ENCODE measurements around the gene CDH18. TPM values are rescaled to one million over a fixed set of nuclear protein-coding genes. Genes with fewer than 3 reads are reported as not detected.

CDH18 gene
- total RNA-seq, 2 donors from 2014 or later, result not detected

DNA sequence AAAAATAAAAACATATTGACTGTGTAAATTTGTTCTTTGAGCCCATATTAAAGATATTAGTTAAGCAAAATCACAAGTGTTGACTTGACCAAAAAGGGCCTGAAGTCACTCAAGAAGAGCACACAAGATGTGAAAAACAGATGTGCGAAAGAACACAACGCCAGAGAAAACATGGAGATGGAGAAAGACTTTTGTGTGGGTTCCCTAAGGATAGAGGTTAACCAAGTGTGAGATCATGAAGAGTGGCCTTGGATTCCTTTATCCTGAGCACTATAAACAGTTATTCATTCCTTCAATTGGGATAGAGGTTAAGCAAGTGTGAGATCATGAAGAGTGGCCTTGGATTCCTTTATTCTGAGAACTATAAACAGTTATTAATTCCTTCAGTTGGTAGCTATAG lies 361.8 kb downstream of the CDH18 start:
- Mint-ChIP-seq H3K27me3 (no peaks in the 10 kb centered on the region), H3K4me1 (no peaks in the 10 kb centered on the region), H3K36me3 (ENCODE audit: low read depth) (no peaks in the 10 kb centered on the region), H3K4me3 (no peak overlapping the region), H3K27ac (no peak overlapping the region)
- DNase-seq (no peak), ATAC-seq (no peak)
- H3K9me3 ChIP-seq (ENCODE audit: control insufficient read depth, low read length, poor library complexity, severe bottlenecking), result no peaks in the 10 kb centered on the region

DNA sequence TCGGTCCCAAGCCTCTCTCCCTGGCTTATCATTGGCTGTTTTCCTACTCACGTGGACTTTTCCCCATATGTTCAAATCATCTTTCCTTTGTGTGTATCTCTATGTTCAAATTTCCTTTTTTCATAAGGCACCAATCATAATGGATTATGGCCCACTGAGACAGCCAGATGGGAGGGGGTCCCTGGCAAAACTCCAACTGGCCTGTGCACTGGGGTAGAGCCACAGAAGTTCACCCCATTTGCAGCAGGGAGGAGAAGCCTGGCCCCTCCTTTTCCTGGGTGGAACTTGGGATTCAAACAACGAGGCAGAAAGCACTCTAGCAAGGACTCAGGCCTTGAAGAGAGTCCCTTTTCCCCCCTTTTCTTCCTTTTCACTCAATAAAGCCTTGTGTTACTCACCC lies 362.4 kb downstream of the CDH18 start:
- H3K36me3 Mint-ChIP-seq (ENCODE audit: low read depth), result no peaks in the 10 kb centered on the region
- no peaks in the 10 kb centered on the region for H3K4me1 Mint-ChIP-seq
- DNase-seq (no peak), ATAC-seq (no peak)
- H3K27me3 Mint-ChIP-seq, result no peaks in the 10 kb centered on the region
- H3K4me3 Mint-ChIP-seq, result no peak overlapping the region
- H3K9me3 ChIP-seq (ENCODE audit: control insufficient read depth, low read length, poor library complexity, severe bottlenecking), result no peaks in the 10 kb centered on the region
- no peak overlapping the region for H3K27ac Mint-ChIP-seq

DNA sequence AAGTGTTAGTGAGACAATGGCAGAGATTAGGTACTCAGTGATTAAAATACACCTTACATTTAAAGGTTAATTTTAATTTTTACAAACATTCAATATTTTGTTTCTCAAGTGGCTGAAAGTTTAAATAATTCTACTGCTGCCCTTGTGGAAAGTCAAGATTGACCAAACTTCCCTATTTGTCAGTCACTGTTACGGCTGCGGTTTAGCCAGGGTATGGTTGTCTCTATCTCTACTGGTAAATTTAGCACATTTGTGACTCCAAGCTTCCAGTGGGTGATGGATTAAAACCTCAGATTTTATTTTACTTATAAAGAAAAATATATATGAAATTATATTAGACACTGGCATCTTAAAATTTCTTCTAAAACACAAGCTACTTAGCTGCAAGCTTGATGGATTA lies 368.4 kb downstream of the CDH18 start:
- no peaks in the 10 kb centered on the region for H3K27me3 Mint-ChIP-seq
- no peak overlapping the region for H3K4me3 Mint-ChIP-seq
- DNase-seq, result no peak
- no peak overlapping the region for H3K27ac Mint-ChIP-seq
- H3K4me1 Mint-ChIP-seq, result no peaks in the 10 kb centered on the region
- no peak for ATAC-seq
- no peaks in the 10 kb centered on the region for H3K9me3 ChIP-seq (ENCODE audit: control insufficient read depth, low read length, poor library complexity, severe bottlenecking)
- no peaks in the 10 kb centered on the region for H3K36me3 Mint-ChIP-seq (ENCODE audit: low read depth)

DNA sequence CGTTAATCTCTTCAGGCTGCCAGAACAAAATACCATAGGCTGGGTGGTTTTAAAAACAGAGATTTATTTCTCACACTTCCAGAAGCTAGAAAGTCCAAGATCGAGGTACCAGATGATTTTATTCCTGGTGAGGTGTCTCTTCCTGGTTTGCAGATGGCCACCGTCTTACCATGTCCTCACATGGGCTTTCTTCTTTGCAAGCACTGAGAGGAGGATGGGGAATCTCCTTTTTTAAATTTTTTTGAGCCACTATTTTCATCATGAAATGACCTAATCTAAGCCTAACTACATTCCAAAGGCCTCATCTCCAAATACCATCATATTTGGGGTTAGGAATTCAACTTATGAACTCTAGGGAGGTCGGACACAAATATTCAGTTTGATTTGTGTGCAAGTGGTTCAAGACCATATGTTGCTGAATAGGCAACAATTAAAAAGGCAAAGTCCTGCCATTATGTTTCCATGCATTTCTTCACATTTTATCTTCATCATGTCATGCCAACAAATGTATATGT lies 371.2 kb downstream of the CDH18 start:
- no peaks in the 10 kb centered on the region for H3K36me3 Mint-ChIP-seq (ENCODE audit: low read depth)

DNA sequence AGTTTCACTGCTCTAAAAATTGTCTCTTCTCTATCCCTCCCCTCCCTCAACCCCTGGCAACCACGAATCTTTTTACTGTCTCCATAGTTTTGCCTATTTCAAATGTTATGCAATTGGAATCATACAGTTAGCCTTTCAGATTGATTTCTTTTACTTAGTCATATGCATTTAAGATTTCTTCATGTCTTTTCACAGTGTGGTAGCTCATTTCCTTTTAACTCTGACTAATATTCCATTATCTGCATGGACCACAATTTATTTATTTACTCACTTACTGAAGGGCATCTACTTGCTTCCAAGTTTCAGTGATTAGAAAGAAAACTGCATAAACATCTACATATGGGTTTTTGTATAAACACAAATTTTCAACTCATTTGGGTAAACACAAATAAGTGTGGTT lies 372.3 kb downstream of the CDH18 start:
- no peak for ATAC-seq
- Mint-ChIP-seq H3K27ac (no peak overlapping the region), H3K4me3 (no peak overlapping the region), H3K4me1 (no peaks in the 10 kb centered on the region), H3K36me3 (ENCODE audit: low read depth) (no peaks in the 10 kb centered on the region), H3K27me3 (no peaks in the 10 kb centered on the region)
- DNase-seq, result no peak
- H3K9me3 ChIP-seq (ENCODE audit: control insufficient read depth, low read length, poor library complexity, severe bottlenecking), result no peaks in the 10 kb centered on the region

More for the DNA sequence above, 371.2 kb downstream of the CDH18 start:
- ATAC-seq (no peak), DNase-seq (no peak)
- Mint-ChIP-seq H3K4me1 (no peaks in the 10 kb centered on the region), H3K27me3 (no peaks in the 10 kb centered on the region), H3K4me3 (no peak overlapping the region), H3K27ac (no peak overlapping the region)
- no peaks in the 10 kb centered on the region for H3K9me3 ChIP-seq (ENCODE audit: control insufficient read depth, low read length, poor library complexity, severe bottlenecking)

DNA sequence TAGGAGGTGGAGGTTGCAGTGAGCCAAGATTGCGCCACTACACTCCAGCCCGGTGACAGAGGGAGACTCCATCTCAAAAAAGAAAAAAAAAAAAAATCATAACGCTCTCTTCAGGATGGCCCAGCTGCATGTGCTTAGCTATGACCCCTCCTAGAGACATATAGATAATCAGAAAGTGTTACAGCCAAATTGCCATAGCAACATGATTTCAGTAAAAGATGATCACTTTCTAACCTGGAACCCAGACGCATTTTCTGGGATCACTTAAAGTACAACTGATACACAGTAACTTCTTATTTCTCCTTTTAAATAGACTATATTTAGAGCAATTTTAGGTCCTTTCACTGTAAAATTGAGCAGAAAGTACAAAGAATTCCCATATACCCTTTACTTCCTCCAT lies 372.9 kb downstream of the CDH18 start:
- H3K27me3 Mint-ChIP-seq, result no peaks in the 10 kb centered on the region
- H3K4me3 Mint-ChIP-seq, result no peak overlapping the region
- no peaks in the 10 kb centered on the region for H3K36me3 Mint-ChIP-seq (ENCODE audit: low read depth)
- DNase-seq (no peak), ATAC-seq (no peak)
- H3K9me3 ChIP-seq (ENCODE audit: control insufficient read depth, low read length, poor library complexity, severe bottlenecking), result no peaks in the 10 kb centered on the region
- no peaks in the 10 kb centered on the region for H3K4me1 Mint-ChIP-seq
- no peak overlapping the region for H3K27ac Mint-ChIP-seq

DNA sequence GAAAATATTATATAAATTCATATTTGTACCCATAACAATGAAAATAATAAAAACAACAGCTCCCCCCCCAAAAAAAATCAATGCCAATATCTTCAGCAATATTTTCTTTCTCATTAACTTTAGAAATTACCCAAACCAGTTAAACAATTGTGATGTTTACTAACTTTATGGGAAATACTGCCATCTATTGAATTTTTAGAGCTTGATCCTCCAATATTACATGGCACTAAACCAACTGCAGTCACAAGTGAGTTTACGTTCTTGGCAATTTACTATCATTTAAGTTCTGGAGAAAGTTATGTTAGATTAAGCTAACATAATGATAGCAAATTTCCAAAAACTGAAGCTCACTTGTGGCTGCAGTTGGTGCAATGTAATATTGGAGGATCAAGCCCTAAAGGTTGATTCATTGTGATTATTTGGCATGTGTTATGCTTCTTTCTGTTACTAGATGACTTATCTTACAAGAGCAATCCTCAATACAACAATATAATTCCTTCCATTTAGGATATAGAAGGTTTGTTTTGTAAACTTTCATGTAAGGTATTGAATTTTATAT lies 379.5 kb downstream of the CDH18 start:
- H3K36me3 Mint-ChIP-seq (ENCODE audit: low read depth), result no peaks in the 10 kb centered on the region
- no peak overlapping the region for H3K4me3 Mint-ChIP-seq
- no peak for DNase-seq
- no peaks in the 10 kb centered on the region for H3K4me1 Mint-ChIP-seq
- H3K27me3 Mint-ChIP-seq, result no peaks in the 10 kb centered on the region
- no peak overlapping the region for H3K27ac Mint-ChIP-seq
- no peaks in the 10 kb centered on the region for H3K9me3 ChIP-seq (ENCODE audit: control insufficient read depth, low read length, poor library complexity, severe bottlenecking)
- no peak for ATAC-seq

DNA sequence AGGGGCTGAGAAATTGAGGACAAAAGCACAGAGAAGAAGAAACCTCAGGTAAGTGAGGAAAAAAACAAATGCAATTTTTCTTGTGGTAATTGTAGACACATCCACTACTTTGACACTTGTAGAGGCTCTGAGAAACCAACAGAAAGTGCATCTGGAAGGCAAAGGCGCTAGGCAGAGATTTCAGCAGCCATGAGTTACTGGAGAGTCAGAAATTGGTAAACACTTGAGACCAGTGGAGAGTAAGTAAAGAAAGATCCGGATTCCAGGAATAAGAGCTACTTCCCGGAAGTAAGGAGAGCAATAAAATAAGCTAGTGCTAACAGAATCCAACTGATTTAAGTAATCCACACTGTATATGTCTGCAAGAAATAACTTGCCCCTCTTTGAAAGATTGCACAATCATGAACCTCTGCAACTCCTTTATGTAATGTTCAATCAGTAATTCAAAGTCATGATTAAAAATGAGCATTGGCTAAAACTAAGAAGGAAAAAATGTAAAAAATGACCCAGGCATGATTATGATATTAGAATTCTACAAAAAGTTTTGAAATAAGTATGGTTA lies 382.1 kb downstream of the CDH18 start:
- H3K27ac Mint-ChIP-seq, result no peak overlapping the region
- ATAC-seq (no peak), DNase-seq (no peak)
- H3K9me3 ChIP-seq (ENCODE audit: control insufficient read depth, low read length, poor library complexity, severe bottlenecking), result no peaks in the 10 kb centered on the region
- H3K4me3 Mint-ChIP-seq, result no peak overlapping the region
- no peaks in the 10 kb centered on the region for H3K36me3 Mint-ChIP-seq (ENCODE audit: low read depth)
- H3K4me1 Mint-ChIP-seq, result no peaks in the 10 kb centered on the region
- H3K27me3 Mint-ChIP-seq, result no peaks in the 10 kb centered on the region

DNA sequence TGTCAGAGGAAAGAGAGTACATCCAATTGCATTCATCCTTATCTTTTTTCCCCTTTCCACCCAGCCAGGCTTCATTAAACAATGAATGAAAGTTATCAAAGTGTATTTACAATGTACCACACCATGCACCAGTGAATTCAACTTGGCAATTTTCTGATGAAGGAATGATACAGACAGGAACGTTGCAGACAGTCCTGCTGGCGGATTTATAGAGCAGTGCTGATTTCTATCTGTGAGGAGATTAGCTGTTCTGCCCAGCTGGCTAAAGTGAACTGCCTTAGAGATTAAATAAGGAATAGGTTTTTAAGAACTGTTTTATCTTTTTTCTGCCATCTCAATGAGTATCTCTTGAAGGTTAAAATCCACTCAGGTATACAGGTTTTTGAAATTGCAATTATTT lies 403.9 kb downstream of the CDH18 start:
- Mint-ChIP-seq H3K4me1 (no peaks in the 10 kb centered on the region), H3K36me3 (ENCODE audit: low read depth) (no peaks in the 10 kb centered on the region), H3K27ac (no peak overlapping the region), H3K4me3 (no peak overlapping the region), H3K27me3 (no peaks in the 10 kb centered on the region)
- ATAC-seq, result no peak
- H3K9me3 ChIP-seq (ENCODE audit: control insufficient read depth, low read length, poor library complexity, severe bottlenecking), result no peaks in the 10 kb centered on the region
- no peak for DNase-seq

DNA sequence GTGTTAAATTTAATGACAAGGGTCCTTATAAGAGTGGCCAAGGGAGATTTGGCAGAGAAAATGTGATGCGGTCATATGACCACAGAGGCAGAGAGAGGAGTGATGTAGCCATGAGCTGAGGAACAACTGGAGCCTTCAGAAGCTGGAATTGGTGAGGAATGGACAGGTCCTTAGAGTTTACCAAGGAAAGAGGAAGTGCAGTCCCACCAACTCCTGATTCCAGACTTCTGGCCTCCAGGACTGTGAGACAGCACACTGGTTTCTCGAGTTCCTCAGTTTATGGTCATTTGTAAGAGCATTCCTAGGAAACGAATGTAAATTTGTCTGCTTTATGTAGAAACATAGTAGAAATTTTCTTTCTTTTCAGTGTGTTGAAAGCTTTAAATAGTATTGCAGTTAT lies 410.1 kb downstream of the CDH18 start:
- Mint-ChIP-seq H3K27ac (no peak overlapping the region), H3K4me1 (no peaks in the 10 kb centered on the region), H3K27me3 (no peaks in the 10 kb centered on the region), H3K36me3 (ENCODE audit: low read depth) (no peaks in the 10 kb centered on the region), H3K4me3 (no peak overlapping the region)
- no peak for ATAC-seq
- H3K9me3 ChIP-seq (ENCODE audit: control insufficient read depth, low read length, poor library complexity, severe bottlenecking), result no peaks in the 10 kb centered on the region
- DNase-seq, result no peak

DNA sequence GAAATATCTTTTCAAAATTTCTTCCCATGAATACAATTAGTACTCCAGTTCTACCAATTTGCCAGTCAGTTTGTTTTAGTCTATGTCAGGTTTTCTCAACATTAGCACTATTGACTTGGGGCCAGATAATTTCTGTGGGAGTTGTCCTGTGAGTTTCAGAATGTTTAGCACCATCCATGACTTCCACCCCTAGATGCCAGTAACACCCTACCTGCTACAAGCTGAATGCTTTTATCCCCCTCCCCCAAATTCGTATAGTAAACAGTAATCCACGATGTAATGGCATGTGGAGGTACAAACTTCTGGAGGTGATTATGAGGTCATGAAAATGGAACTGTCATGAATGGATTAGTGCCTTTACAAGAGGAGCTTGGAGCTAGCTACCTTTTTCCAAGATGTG lies 420.0 kb downstream of the CDH18 start:
- H3K27ac Mint-ChIP-seq, result no peak overlapping the region
- H3K4me3 Mint-ChIP-seq, result no peak overlapping the region
- no peak for ATAC-seq

DNA sequence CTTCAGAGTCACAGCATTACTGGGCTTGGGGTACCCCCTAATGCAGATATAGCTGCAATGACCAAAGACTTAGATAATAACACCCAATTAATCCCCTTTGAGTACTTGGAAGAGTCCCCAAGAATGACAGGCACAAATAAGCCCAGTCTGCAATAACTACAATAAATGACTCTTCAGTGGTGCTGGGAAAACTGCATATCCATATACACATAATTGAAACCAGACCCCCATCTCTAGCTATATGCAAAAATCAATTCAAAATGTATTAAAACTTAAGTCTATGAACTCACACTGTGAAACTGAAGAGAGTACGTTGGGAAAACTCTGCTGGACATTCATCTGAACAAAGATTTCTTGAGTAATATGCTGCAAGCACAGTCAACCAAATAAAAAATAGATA lies 422.5 kb downstream of the CDH18 start:
- ATAC-seq, result no peak
- Mint-ChIP-seq H3K4me3 (no peak overlapping the region), H3K36me3 (ENCODE audit: low read depth) (no peaks in the 10 kb centered on the region), H3K4me1 (no peaks in the 10 kb centered on the region), H3K27ac (no peak overlapping the region), H3K27me3 (no peaks in the 10 kb centered on the region)
- H3K9me3 ChIP-seq (ENCODE audit: control insufficient read depth, low read length, poor library complexity, severe bottlenecking), result no peaks in the 10 kb centered on the region
- no peak for DNase-seq

More for the DNA sequence above, 420.0 kb downstream of the CDH18 start:
- H3K9me3 ChIP-seq (ENCODE audit: control insufficient read depth, low read length, poor library complexity, severe bottlenecking), result peaks cover 3% of the 10 kb centered on the region
- DNase-seq, result no peak
- Mint-ChIP-seq H3K4me1 (no peaks in the 10 kb centered on the region), H3K27me3 (no peaks in the 10 kb centered on the region), H3K36me3 (ENCODE audit: low read depth) (no peaks in the 10 kb centered on the region)

DNA sequence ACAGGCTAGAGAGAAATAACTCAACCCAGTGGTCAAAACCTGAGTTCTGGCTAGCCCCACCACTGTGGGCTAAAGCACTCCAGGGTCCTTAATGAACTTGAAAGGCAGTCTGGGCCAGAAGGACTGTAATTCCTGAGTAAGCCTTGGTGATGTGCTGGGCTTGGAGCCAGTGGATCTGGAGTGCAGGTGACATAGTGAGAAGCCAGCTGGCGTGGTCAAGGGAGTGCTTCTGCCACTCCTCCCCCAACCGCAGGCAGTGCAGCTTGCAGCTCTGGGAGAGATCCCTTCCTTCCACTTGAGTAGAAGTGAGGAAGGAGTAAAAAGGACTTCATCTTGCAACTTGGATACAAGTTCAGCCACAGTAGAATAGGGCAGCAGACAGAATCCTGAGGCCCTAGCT lies 424.0 kb downstream of the CDH18 start:
- no peaks in the 10 kb centered on the region for H3K9me3 ChIP-seq (ENCODE audit: control insufficient read depth, low read length, poor library complexity, severe bottlenecking)
- H3K27ac Mint-ChIP-seq, result no peak overlapping the region

DNA sequence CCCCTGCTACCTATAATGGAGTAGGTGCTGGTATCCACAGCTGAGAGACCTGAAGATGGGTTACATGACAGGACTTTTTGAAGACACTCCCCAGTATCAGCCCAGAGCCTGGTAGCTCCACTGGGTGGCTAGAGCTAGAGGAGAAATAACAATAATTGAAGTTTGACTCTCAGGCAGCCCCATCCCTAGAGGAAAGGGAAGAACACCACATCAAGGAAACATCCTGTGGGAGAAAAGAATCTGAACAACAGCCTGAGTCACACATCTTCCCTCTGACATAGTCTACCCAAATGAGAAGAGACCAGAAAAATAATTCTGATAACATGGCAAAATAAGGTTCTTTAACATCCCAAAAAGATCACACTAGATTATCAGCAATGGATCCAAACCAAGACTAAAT lies 432.1 kb downstream of the CDH18 start:
- Mint-ChIP-seq H3K27me3 (no peaks in the 10 kb centered on the region), H3K36me3 (ENCODE audit: low read depth) (no peaks in the 10 kb centered on the region), H3K4me1 (no peaks in the 10 kb centered on the region), H3K27ac (no peak overlapping the region), H3K4me3 (no peak overlapping the region)
- ATAC-seq (no peak), DNase-seq (no peak)
- H3K9me3 ChIP-seq (ENCODE audit: control insufficient read depth, low read length, poor library complexity, severe bottlenecking), result no peaks in the 10 kb centered on the region

More for the DNA sequence above, 424.0 kb downstream of the CDH18 start:
- Mint-ChIP-seq H3K4me1 (no peaks in the 10 kb centered on the region), H3K27me3 (no peaks in the 10 kb centered on the region), H3K36me3 (ENCODE audit: low read depth) (no peaks in the 10 kb centered on the region), H3K4me3 (no peak overlapping the region)
- DNase-seq (no peak), ATAC-seq (no peak)
